IMR-90 (cell line): ENCODE results near the gene PXN. TPM values are rescaled to one million over a fixed set of nuclear protein-coding genes. Genes with fewer than 3 reads are reported as not detected.

Experiments used
- ATAC-seq: fragments of 200-7000 bp; cut with Tn5 transposase; 2 replicates; pipeline ENCODE4 v1.9.1; 2020; ENCODE audit warnings: low read depth, mild to moderate bottlenecking, moderate library complexity
- BruUV-seq: library from RNA; stranded (reverse); fragments of 400-500 nt; replicated peaks from 2 replicates; lab custom pipeline; 2021; lab: Mats Ljungman, UMichigan
- CTCF ChIA-PET: fragments of 300-600 bp; formaldehyde crosslinking; extraction: SDS; loops from one replicate; lab custom pipeline; 2021; ENCODE audit warnings: antibody characterized with exemption; lab: Yijun Ruan, JAX
- POLR2A ChIA-PET: fragments of 300-600 bp; sonication (Branson Sonifier 250); formaldehyde crosslinking; loops from one replicate; lab custom pipeline; 2022; ENCODE audit warnings: antibody characterized with exemption; ENCODE audit not compliant: unreplicated experiment; lab: Charles Lee
- DNase-seq: peaks from one replicate; pipeline ENCODE4 v3.0.0; 2013
- H2AFZ ChIP-seq: replicated peaks from 2 replicates; pipeline ENCODE3; 2013; ENCODE audit warnings: low read length, mild to moderate bottlenecking; ENCODE audit not compliant: poor library complexity
- H2AK5ac ChIP-seq: 2 replicates; pipeline ENCODE4 v1.6.1; 2013; ENCODE audit warnings: low read depth, low read length, inconsistent platforms
- H2AK9ac ChIP-seq: replicated peaks from 2 replicates; pipeline ENCODE3; 2013; ENCODE audit warnings: mild to moderate bottlenecking, low read depth, low read length, moderate library complexity; ENCODE audit not compliant: poor library complexity
- H2BK120ac ChIP-seq: 2 replicates; pipeline ENCODE4 v1.6.1; 2013; ENCODE audit warnings: low read depth, low read length, inconsistent platforms
- H2BK15ac ChIP-seq: 3 replicates; pipeline ENCODE4 v1.6.1; 2013; ENCODE audit warnings: low read depth, low read length, inconsistent platforms
- H2BK20ac ChIP-seq: 2 replicates; pipeline ENCODE4 v1.6.1; 2013; ENCODE audit warnings: low read depth, mild to moderate bottlenecking, inconsistent platforms, low read length, moderate library complexity
- H2BK5ac ChIP-seq: 2 replicates; pipeline ENCODE4 v1.6.1; 2013; ENCODE audit warnings: mild to moderate bottlenecking, low read depth, low read length, inconsistent platforms; ENCODE audit not compliant: poor library complexity, severe bottlenecking
- H3K14ac ChIP-seq: replicated peaks from 2 replicates; pipeline ENCODE4 v1.6.1; 2013; ENCODE audit warnings: low read depth, low read length, inconsistent platforms
- H3K18ac ChIP-seq: 2 replicates; pipeline ENCODE4 v1.6.1; 2013; ENCODE audit warnings: low read depth, low read length, control low read depth
- H3K23ac ChIP-seq: 2 replicates; pipeline ENCODE4 v1.6.1; 2013; ENCODE audit warnings: low read depth, low read length, inconsistent platforms
- H3K27ac ChIP-seq: 2 replicates; pipeline ENCODE4 v1.5.1; 2013; ENCODE audit warnings: mild to moderate bottlenecking, control low read depth, low read length; ENCODE audit not compliant: insufficient read depth
- H3K27me3 ChIP-seq: 2 replicates; pipeline ENCODE4 v1.6.1; 2013; ENCODE audit warnings: low read length; ENCODE audit not compliant: control insufficient read depth, insufficient read depth
- H3K36me3 ChIP-seq: 2 replicates; pipeline ENCODE4 v1.6.1; 2013; ENCODE audit warnings: low read length, mixed read lengths; ENCODE audit not compliant: control insufficient read depth, insufficient read depth
- H3K4ac ChIP-seq: 2 replicates; pipeline ENCODE4 v1.6.1; 2013; ENCODE audit warnings: low read depth, low read length, inconsistent platforms
- H3K4me1 ChIP-seq: 2 replicates; pipeline ENCODE4 v1.6.1; 2013; ENCODE audit warnings: low read length, mixed read lengths; ENCODE audit not compliant: control insufficient read depth, insufficient read depth
- H3K4me2 ChIP-seq: 2 replicates; pipeline ENCODE4 v1.6.1; 2013; ENCODE audit warnings: low read depth, mild to moderate bottlenecking, control low read depth, low read length, moderate library complexity
- H3K4me3 ChIP-seq: 2 replicates; pipeline ENCODE4 v1.5.1; 2013; ENCODE audit warnings: low read depth, mild to moderate bottlenecking, control low read depth, low read length, moderate library complexity; ENCODE audit not compliant: insufficient read depth
- H3K56ac ChIP-seq: 2 replicates; pipeline ENCODE4 v1.6.1; 2013; ENCODE audit warnings: low read length, inconsistent platforms; ENCODE audit not compliant: insufficient read depth; ENCODE audit errors: extremely low read depth
- H3K79me1 ChIP-seq, 2 experiments: 2 replicates each; pipeline ENCODE4 v1.6.1; 2013; ENCODE audit warnings: low read length in 2 of 2, inconsistent platforms in 1 of 2, low read depth in 1 of 2
- H3K9ac ChIP-seq: 2 replicates; pipeline ENCODE4 v1.6.1; 2013; ENCODE audit warnings: low read depth, low read length, control low read depth
- H3K9me1 ChIP-seq: 2 replicates; pipeline ENCODE4 v1.6.1; 2013; ENCODE audit warnings: low read length, inconsistent platforms; ENCODE audit not compliant: insufficient read depth
- H3K9me3 ChIP-seq: 2 replicates; pipeline ENCODE4 v1.6.1; 2013; ENCODE audit warnings: low read length; ENCODE audit not compliant: control insufficient read depth, insufficient read depth
- H4K20me1 ChIP-seq: 2 replicates; pipeline ENCODE4 v1.6.1; 2013; ENCODE audit warnings: low read length, inconsistent platforms; ENCODE audit not compliant: insufficient read depth
- H4K5ac ChIP-seq: 2 replicates; pipeline ENCODE4 v1.6.1; 2013; ENCODE audit warnings: mild to moderate bottlenecking, low read depth, low read length, control low read depth
- H4K8ac ChIP-seq, 2 experiments: 2 replicates each; pipeline ENCODE4 v1.6.1; 2013; ENCODE audit warnings: low read depth in 2 of 2, low read length in 2 of 2, control low read depth in 1 of 2, inconsistent platforms in 1 of 2
- H4K91ac ChIP-seq: 2 replicates; pipeline ENCODE4 v1.6.1; 2013; ENCODE audit warnings: low read depth, low read length, inconsistent platforms; ENCODE audit not compliant: insufficient read depth
- CTCF ChIP-seq: conservative IDR thresholded peaks from 2 replicates; pipeline ENCODE4 v1.5.1; 2012; ENCODE audit warnings: mild to moderate bottlenecking, low read depth, low read length, improper control_type of control experiment
- WGBS, 2 experiments: methylation state at CpG; one replicate each; pipeline versions ENCODE4 v1.1.5 to v1.1.7; 2013; ENCODE audit warnings: missing lambda C conversion rate in 2 of 2; ENCODE audit not compliant: insufficient read length in 1 of 2; ENCODE audit errors: extremely low coverage in 2 of 2; 5-methylcytosine and 5-hydroxymethylcytosine counted together
- dilution Hi-C: fragments of 300-500 bp; cut with HindIII; formaldehyde crosslinking; loops from one replicate; pipeline ENCODE4 v1.14.3; 2018; ENCODE audit warnings: low sequenced_read_pairs; ENCODE audit not compliant: unreplicated experiment
- in situ Hi-C: fragments of 300-500 bp; cut with MboI; formaldehyde crosslinking; loops from 3 replicates; pipeline ENCODE4 v1.14.3; 2019; ENCODE audit warnings: low sequenced_read_pairs, inconsistent platforms, mixed read lengths
- intact Hi-C: fragments of 100-400 bp; cut with micrococcal nuclease; formaldehyde crosslinking; loops from 2 replicates; pipeline ENCODE4 v1.10.0; 2022
- polyA plus RNA-seq, 3 experiments: library from polyadenylated mRNA; depleted of rRNA; stranded (reverse); fragments of >200 nt; gene quantifications; 2 replicates each; pipeline ENCODE4 v1.2.3, GENCODE V29; 2012; ENCODE audit warnings: low replicate concordance in 1 of 3
- total RNA-seq: library from RNA; depleted of rRNA; stranded (reverse); fragments of >200 nt; gene quantifications from 2 replicates; pipeline ENCODE4 v1.2.3, GENCODE V29; 2012

PXN gene
- total and polyA plus RNA-seq, 2 of the 4 experiments (the other 2 are of a cell fraction), result 46.6 to 134 TPM

DNA sequence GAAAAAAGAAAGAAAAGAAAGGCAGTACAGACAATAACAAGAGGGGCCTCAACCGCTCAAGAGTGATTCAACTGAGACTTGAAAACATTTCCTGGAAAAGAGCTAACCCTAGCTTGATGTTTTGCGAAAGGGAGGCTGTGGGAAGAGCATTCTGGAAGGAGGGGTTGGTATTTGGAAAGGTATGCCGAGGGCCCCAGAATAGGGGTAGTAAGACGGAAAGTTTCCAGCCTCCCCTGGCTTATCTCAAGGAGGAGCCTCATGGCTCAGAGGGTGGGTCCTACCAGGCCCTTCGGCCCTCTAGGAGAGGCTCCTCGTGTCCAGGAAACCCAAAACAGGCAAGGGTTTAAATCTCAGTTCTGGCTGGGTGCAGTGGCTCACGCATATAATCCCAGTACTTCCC, 17.8 kb upstream of the PXN start:
- no peak overlapping the region for H2AK5ac ChIP-seq
- no peak overlapping the region for H3K4me3 ChIP-seq
- H3K9ac ChIP-seq, result no peak overlapping the region
- no peaks in the 10 kb centered on the region for H3K36me3 ChIP-seq
- H3K4me1 ChIP-seq, result peaks cover 4% of the 10 kb centered on the region; the same call in 1 of the 2 replicates
- H3K56ac ChIP-seq, result no peak overlapping the region
- WGBS, 2 experiments, result 69% methylated on average over 2 of the region's 7 CpGs; no CpG with 5 or more reads in 1 of the 2 experiments
- no peak overlapping the region for H3K4me2 ChIP-seq
- no peak overlapping the region for H2BK20ac ChIP-seq
- no peak overlapping the region for H4K5ac ChIP-seq
- no peaks in the 10 kb centered on the region for H3K9me3 ChIP-seq
- TF ChIP-seq CTCF, result no peak
- no peak overlapping the region for H2BK120ac ChIP-seq
- DNase-seq, result no peak
- H3K14ac ChIP-seq, result no peak overlapping the region
- no peak overlapping the region for H2AFZ ChIP-seq
- no peak overlapping the region for H2AK9ac ChIP-seq
- H3K27ac ChIP-seq, result no peak overlapping the region
- no peak for ATAC-seq
- H4K91ac ChIP-seq, result no peak overlapping the region
- no peak overlapping the region for H4K8ac ChIP-seq
- no peak overlapping the region for H2BK5ac ChIP-seq
- dilution Hi-C loops, result no loop called here
- H3K18ac ChIP-seq, result no peak overlapping the region
- H3K9me1 ChIP-seq, result peaks cover 3% of the 10 kb centered on the region; the same call in 1 of the 2 replicates
- in situ Hi-C loops, result no loop called here
- POLR2A ChIA-PET, result interaction anchor here (0.7 to 1.6 kb wide), 2 partner anchors 8 to 48 kb away, joined by 3 to 6 read pairs; partner anchors contain the start of gene RNU4-2
- no peak overlapping the region for H2BK15ac ChIP-seq
- BruUV-seq, result no TSS peak
- H4K20me1 ChIP-seq, result no peaks in the 10 kb centered on the region
- intact Hi-C loops, result no loop called here
- no peak overlapping the region for H3K4ac ChIP-seq
- CTCF ChIA-PET, result no interaction called here
- H3K27me3 ChIP-seq, result no peaks in the 10 kb centered on the region; the same call in 1 of the 2 replicates
- H3K23ac ChIP-seq, result no peak overlapping the region
- no peaks in the 10 kb centered on the region for H3K79me1 ChIP-seq
